ENCODE data around the gene UBE2H. TPM values are rescaled to one million over a fixed set of nuclear protein-coding genes. Genes with fewer than 3 reads are reported as not detected.
"Not testable (repeated sequence)": the region's sequence is repeated elsewhere in the genome, so short reads cannot be mapped to it uniquely, and the experiment has no call there.

The UBE2H gene
- total RNA-seq, 1 experiment from 2014 or later = 28.8 TPM

DNA sequence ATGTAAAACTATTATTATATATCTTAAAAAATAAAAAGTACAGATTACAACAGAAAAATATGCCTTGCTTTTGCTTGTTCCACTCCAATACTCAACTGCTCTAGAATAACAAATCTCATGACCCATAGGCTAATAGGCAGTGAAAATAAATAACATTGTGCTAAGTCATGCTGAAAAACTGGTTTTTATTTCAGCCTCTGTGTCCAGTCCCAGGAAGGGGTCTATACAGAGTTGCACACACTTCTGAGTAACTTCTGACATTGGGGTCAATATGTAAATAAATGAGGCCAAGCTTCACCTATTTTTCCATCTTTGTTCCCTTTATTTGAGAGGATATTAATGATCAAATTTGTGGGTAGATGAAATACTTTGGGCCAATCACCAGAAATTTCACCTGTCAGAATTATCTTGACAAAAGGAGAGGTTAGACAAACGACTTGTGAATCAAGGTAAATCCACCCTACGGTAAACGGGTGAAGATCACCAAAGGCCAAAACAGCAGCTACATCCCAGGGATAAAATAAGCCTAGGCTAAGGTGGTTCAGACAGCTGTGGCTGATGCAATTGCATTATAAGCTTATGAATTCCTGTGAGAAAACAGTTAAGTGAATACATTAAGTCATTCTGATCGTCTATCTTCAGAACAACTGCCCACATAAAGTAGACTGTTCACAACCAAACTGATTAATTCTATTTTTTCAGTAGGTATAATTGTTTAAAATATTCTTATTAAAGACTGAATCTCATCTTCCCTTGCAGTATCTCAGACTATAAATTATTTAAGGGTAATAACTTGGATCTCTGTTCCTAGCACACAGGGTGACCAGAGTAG, 87.5 kb downstream of the UBE2H start:
- Histone ChIP-seq H3K4me3 (ENCODE audit: low read depth, low read length, poor library complexity, severe bottlenecking) (no peak overlapping the region), H3K27me3 (replicated peaks; ENCODE audit: insufficient read depth, low read depth, low read length, poor library complexity) (no peaks in the 10 kb centered on the region), H3K9me3 (ENCODE audit: low read depth, low read length, poor library complexity, severe bottlenecking) (no peaks in the 10 kb centered on the region), H3K4me1 (ENCODE audit: insufficient read depth, low read length, poor library complexity, severe bottlenecking) (peaks cover 10% of the 10 kb centered on the region), H3K36me3 (ENCODE audit: insufficient read depth, low read length, poor library complexity, severe bottlenecking) (no peaks in the 10 kb centered on the region), H3K27ac (ENCODE audit: low read depth, low read length, poor library complexity, severe bottlenecking) (peak overlapping the region; percentile 57)
- intact Hi-C loops (cut with micrococcal nuclease; ENCODE audit: unreplicated experiment) = no loop called here
- BruUV-seq (replicated peaks) = no TSS peak
- peak; percentile 24 for DNase-seq (ENCODE audit: low spot score)
- POLR2A ChIA-PET (ENCODE audit: low non-redundant PET) = no interaction called here
- CTCF ChIA-PET = no interaction called here
- TF ChIP-seq EZH2 (IDR thresholded peaks at IDR 0.05; ENCODE audit: borderline replicate concordance, low read depth, low read length, poor library complexity, severe bottlenecking) = no peak
- TF ChIP-seq, protein P1, sequence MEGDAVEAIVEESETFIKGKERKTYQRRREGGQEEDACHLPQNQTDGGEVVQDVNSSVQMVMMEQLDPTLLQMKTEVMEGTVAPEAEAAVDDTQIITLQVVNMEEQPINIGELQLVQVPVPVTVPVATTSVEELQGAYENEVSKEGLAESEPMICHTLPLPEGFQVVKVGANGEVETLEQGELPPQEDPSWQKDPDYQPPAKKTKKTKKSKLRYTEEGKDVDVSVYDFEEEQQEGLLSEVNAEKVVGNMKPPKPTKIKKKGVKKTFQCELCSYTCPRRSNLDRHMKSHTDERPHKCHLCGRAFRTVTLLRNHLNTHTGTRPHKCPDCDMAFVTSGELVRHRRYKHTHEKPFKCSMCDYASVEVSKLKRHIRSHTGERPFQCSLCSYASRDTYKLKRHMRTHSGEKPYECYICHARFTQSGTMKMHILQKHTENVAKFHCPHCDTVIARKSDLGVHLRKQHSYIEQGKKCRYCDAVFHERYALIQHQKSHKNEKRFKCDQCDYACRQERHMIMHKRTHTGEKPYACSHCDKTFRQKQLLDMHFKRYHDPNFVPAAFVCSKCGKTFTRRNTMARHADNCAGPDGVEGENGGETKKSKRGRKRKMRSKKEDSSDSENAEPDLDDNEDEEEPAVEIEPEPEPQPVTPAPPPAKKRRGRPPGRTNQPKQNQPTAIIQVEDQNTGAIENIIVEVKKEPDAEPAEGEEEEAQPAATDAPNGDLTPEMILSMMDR (conservative IDR thresholded peaks at IDR 0.05; ENCODE audit: low read depth, low read length) = no peak

DNA sequence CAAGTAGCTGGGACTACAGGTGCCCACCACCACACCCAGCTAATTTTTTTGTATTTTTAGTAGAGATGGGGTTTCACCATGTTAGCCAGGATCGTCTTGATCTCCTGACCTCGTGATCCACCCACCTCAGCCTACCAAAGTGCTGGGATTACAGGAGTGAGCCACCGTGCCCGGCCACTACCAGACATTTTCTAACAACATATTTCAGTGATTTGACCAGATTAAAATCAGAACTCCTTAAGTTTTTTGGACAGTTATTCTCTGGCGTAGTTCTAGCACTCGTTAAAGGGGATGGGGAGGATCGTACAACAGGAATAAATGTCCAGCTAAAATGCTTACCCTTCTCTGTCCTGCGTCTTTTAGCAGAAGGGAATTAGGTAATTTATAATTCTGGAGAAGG, 88.1 kb downstream of the UBE2H start:
- H3K27me3 ChIP-seq (replicated peaks; ENCODE audit: insufficient read depth, low read depth, low read length, poor library complexity); intact Hi-C loops (cut with micrococcal nuclease; ENCODE audit: unreplicated experiment); BruUV-seq (replicated peaks); H3K36me3 ChIP-seq (ENCODE audit: insufficient read depth, low read length, poor library complexity, severe bottlenecking); POLR2A ChIA-PET (ENCODE audit: low non-redundant PET); H3K4me3 ChIP-seq (ENCODE audit: low read depth, low read length, poor library complexity, severe bottlenecking); DNase-seq (ENCODE audit: low spot score); H3K9me3 ChIP-seq (ENCODE audit: low read depth, low read length, poor library complexity, severe bottlenecking); H3K27ac ChIP-seq (ENCODE audit: low read depth, low read length, poor library complexity, severe bottlenecking); CTCF ChIA-PET: not testable (repeated sequence)
- H3K4me1 ChIP-seq (ENCODE audit: insufficient read depth, low read length, poor library complexity, severe bottlenecking) = peaks cover 10% of the 10 kb centered on the region

- BruUV-seq (replicated peaks) = no TSS peak
- TF ChIP-seq, protein P1 (conservative IDR thresholded peaks at IDR 0.05; ENCODE audit: low read depth, low read length) = no peak
- no peak for TF ChIP-seq EZH2 (IDR thresholded peaks at IDR 0.05; ENCODE audit: borderline replicate concordance, low read depth, low read length, poor library complexity, severe bottlenecking)
- CTCF ChIA-PET = no interaction called here
- Histone ChIP-seq H3K27ac (ENCODE audit: low read depth, low read length, poor library complexity, severe bottlenecking) (no peak overlapping the region), H3K4me3 (ENCODE audit: low read depth, low read length, poor library complexity, severe bottlenecking) (no peak overlapping the region), H3K4me1 (ENCODE audit: insufficient read depth, low read length, poor library complexity, severe bottlenecking) (peaks cover 10% of the 10 kb centered on the region), H3K9me3 (ENCODE audit: low read depth, low read length, poor library complexity, severe bottlenecking) (no peaks in the 10 kb centered on the region), H3K27me3 (replicated peaks; ENCODE audit: insufficient read depth, low read depth, low read length, poor library complexity) (no peaks in the 10 kb centered on the region), H3K36me3 (ENCODE audit: insufficient read depth, low read length, poor library complexity, severe bottlenecking) (no peaks in the 10 kb centered on the region)
- intact Hi-C loops (cut with micrococcal nuclease; ENCODE audit: unreplicated experiment) = no loop called here
- DNase-seq (ENCODE audit: low spot score) = no peak
- POLR2A ChIA-PET (ENCODE audit: low non-redundant PET) = no interaction called here
These were observed 88.7 kb downstream of the UBE2H start for GRCh38 chr7:129864042-129864441.

DNA sequence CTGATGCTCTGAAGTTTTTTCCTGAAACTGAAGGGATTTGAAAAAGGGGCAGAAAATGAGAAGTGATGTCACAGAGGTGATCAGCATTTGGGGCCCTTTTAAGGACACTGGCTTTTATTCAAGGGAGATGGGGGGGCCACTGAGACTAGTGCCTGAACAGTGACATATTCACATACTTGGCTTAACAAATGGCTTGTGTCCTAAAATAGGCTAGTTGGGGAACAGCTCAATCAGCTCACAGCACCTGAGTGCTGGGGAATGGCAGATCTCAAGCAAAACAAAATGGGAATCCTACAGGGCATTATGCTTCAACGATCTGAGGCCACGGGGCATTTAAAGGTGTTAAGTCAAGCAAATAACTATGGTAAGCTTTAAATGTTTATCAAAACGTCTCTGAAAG, 90.1 kb downstream of the UBE2H start:
- Histone ChIP-seq H3K27me3 (replicated peaks; ENCODE audit: insufficient read depth, low read depth, low read length, poor library complexity) (no peaks in the 10 kb centered on the region), H3K9me3 (ENCODE audit: low read depth, low read length, poor library complexity, severe bottlenecking) (no peaks in the 10 kb centered on the region), H3K27ac (ENCODE audit: low read depth, low read length, poor library complexity, severe bottlenecking) (no peak overlapping the region), H3K4me3 (ENCODE audit: low read depth, low read length, poor library complexity, severe bottlenecking) (no peak overlapping the region), H3K36me3 (ENCODE audit: insufficient read depth, low read length, poor library complexity, severe bottlenecking) (no peaks in the 10 kb centered on the region), H3K4me1 (ENCODE audit: insufficient read depth, low read length, poor library complexity, severe bottlenecking) (peaks cover 10% of the 10 kb centered on the region)
- no peak for TF ChIP-seq EZH2 (IDR thresholded peaks at IDR 0.05; ENCODE audit: borderline replicate concordance, low read depth, low read length, poor library complexity, severe bottlenecking)
- TF ChIP-seq, protein P1 (conservative IDR thresholded peaks at IDR 0.05; ENCODE audit: low read depth, low read length) = no peak
- no TSS peak for BruUV-seq (replicated peaks)
- CTCF ChIA-PET = no interaction called here
- POLR2A ChIA-PET (ENCODE audit: low non-redundant PET) = no interaction called here
- no peak for DNase-seq (ENCODE audit: low spot score)
- intact Hi-C loops (cut with micrococcal nuclease; ENCODE audit: unreplicated experiment) = no loop called here

GRCh38 chr7:129860784-129861183, 92.0 kb downstream of the UBE2H start:
- BruUV-seq (replicated peaks); H3K27ac ChIP-seq (ENCODE audit: low read depth, low read length, poor library complexity, severe bottlenecking): not testable (repeated sequence)

More at GRCh38 chr7:129860784-129861183, 92.0 kb downstream of the UBE2H start:
- H3K36me3 ChIP-seq (ENCODE audit: insufficient read depth, low read length, poor library complexity, severe bottlenecking); DNase-seq (ENCODE audit: low spot score); CTCF ChIA-PET; H3K4me1 ChIP-seq (ENCODE audit: insufficient read depth, low read length, poor library complexity, severe bottlenecking); H3K4me3 ChIP-seq (ENCODE audit: low read depth, low read length, poor library complexity, severe bottlenecking); H3K27me3 ChIP-seq (replicated peaks; ENCODE audit: insufficient read depth, low read depth, low read length, poor library complexity); POLR2A ChIA-PET (ENCODE audit: low non-redundant PET); H3K9me3 ChIP-seq (ENCODE audit: low read depth, low read length, poor library complexity, severe bottlenecking); intact Hi-C loops (cut with micrococcal nuclease; ENCODE audit: unreplicated experiment): not testable (repeated sequence)

All from A673 (cell line).